ENCODE results near the gene CCDC154.
A peak's percentile ranks its signal among the peaks of the same experiment; 100 is the strongest.

Gene CCDC154

DNA sequence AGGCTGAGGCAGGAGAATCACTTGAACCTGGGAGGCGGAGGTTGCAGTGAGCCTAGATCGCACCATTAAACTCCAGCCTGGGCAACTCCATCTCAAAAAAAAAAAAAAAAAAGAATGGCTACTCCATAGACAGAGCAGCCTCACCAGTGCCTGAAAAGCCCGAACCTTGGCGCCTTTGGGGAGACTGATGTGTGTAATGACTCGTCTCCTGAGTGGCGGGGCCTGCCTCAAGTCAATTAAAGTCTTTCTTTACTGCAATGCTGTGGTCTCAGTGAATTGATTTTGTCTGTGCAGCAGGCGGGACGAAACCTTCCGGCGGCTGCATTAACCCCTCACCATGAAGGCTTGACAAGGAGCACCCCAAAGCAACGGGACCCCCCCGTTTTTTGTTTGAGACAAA lies 20.3 kb downstream of the CCDC154 start:
- CTCF ChIA-PET: interaction anchor here (0.6 kb wide), 1 partner anchor 18 kb away, joined by 8 read pairs; no protein-coding TSS in a partner anchor
- no peak for TF ChIP-seq FOXA1 (IDR thresholded peaks at IDR 0.05)
- TF ChIP-seq, protein P1, sequence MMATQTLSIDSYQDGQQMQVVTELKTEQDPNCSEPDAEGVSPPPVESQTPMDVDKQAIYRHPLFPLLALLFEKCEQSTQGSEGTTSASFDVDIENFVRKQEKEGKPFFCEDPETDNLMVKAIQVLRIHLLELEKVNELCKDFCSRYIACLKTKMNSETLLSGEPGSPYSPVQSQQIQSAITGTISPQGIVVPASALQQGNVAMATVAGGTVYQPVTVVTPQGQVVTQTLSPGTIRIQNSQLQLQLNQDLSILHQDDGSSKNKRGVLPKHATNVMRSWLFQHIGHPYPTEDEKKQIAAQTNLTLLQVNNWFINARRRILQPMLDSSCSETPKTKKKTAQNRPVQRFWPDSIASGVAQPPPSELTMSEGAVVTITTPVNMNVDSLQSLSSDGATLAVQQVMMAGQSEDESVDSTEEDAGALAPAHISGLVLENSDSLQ (IDR thresholded peaks at IDR 0.05): peak; percentile 43
- no peak for DNase-seq (ENCODE audit: extremely low spot score)
- POLR2A ChIA-PET: no interaction called here

DNA sequence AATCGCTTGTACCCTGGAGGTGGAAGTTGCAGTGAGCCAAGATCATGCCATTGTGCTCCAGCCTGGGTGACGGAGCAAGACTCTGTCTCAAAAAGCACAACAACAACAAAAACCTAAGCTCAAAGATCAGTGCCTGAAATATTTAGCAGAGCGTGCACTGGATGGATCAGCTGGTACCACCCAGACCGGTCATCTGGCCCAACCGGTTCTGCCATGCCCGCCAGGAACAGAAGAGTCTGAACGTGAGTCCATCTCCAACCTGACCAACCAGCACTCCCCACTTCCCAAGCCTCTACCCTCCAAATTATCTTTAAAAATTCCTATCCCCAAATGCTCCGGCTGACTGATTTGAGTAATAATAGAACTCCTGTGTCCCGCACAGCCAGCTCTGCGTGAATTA lies 22.3 kb downstream of the CCDC154 start:
- no peak for DNase-seq (ENCODE audit: extremely low spot score)
- TF ChIP-seq BHLHE40 (IDR thresholded peaks at IDR 0.05; ENCODE audit: borderline replicate concordance) (no peak), ZNF384 (IDR thresholded peaks at IDR 0.05) (no peak), LEF1 (IDR thresholded peaks at IDR 0.05; ENCODE audit: borderline replicate concordance) (no peak), L3MBTL2 (conservative IDR thresholded peaks at IDR 0.05) (no peak)
- TF ChIP-seq, protein P1 (IDR thresholded peaks at IDR 0.05): no peak
- POLR2A ChIA-PET: no interaction called here
- CTCF ChIA-PET: no interaction called here

GRCh38 chr16:1420111-1420539 lies 24.2 kb downstream of the CCDC154 start:
- CTCF ChIA-PET: no interaction called here

GRCh38 chr16:1416521-1416941 lies 27.8 kb downstream of the CCDC154 start:
- ChIA-PET CTCF (no interaction called here), POLR2A (no interaction called here)
- TF ChIP-seq HDGF (IDR thresholded peaks at IDR 0.05; ENCODE audit: borderline replicate concordance) (no peak), FOXK2 (IDR thresholded peaks at IDR 0.05) (no peak), SP1 (IDR thresholded peaks at IDR 0.05) (no peak), CTBP1 (IDR thresholded peaks at IDR 0.05; ENCODE audit: borderline replicate concordance) (no peak), ARNT (IDR thresholded peaks at IDR 0.05) (no peak), SUZ12 (IDR thresholded peaks at IDR 0.05) (no peak), ELF4 (IDR thresholded peaks at IDR 0.05) (no peak), L3MBTL2 (conservative IDR thresholded peaks at IDR 0.05) (no peak), FOXA1 (IDR thresholded peaks at IDR 0.05) (no peak), TARDBP (IDR thresholded peaks at IDR 0.05) (no peak), ZNF384 (IDR thresholded peaks at IDR 0.05) (no peak), BHLHE40 (IDR thresholded peaks at IDR 0.05; ENCODE audit: borderline replicate concordance) (no peak), LEF1 (IDR thresholded peaks at IDR 0.05; ENCODE audit: borderline replicate concordance) (no peak), FOXM1 (IDR thresholded peaks at IDR 0.05; ENCODE audit: borderline replicate concordance) (no peak), NFRKB (IDR thresholded peaks at IDR 0.05) (no peak)
- TF ChIP-seq, protein P1 (IDR thresholded peaks at IDR 0.05): no peak
- DNase-seq (ENCODE audit: extremely low spot score): no peak

More at GRCh38 chr16:1420111-1420539, 24.2 kb downstream of the CCDC154 start:
- DNase-seq (ENCODE audit: extremely low spot score): no peak
- POLR2A ChIA-PET: interaction anchor here (0.7 to 1.8 kb wide), 18 partner anchors 10 to 151 kb away, joined by 3 to 18 read pairs (median 4); partner anchors contain the start of genes BAIAP3, PERCC1, TELO2 and UBE2I
- TF ChIP-seq FOXA1 (IDR thresholded peaks at IDR 0.05): no peak
- TF ChIP-seq ELF4 (IDR thresholded peaks at IDR 0.05): no peak
- TF ChIP-seq HDGF (IDR thresholded peaks at IDR 0.05; ENCODE audit: borderline replicate concordance): no peak
- no peak for TF ChIP-seq BHLHE40 (IDR thresholded peaks at IDR 0.05; ENCODE audit: borderline replicate concordance)
- TF ChIP-seq ARNT (IDR thresholded peaks at IDR 0.05): no peak
- no peak for TF ChIP-seq CTBP1 (IDR thresholded peaks at IDR 0.05; ENCODE audit: borderline replicate concordance)
- TF ChIP-seq FOXM1 (IDR thresholded peaks at IDR 0.05; ENCODE audit: borderline replicate concordance): no peak
- TF ChIP-seq LEF1 (IDR thresholded peaks at IDR 0.05; ENCODE audit: borderline replicate concordance): no peak
- TF ChIP-seq NFRKB (IDR thresholded peaks at IDR 0.05): no peak
- no peak for TF ChIP-seq SP1 (IDR thresholded peaks at IDR 0.05)
- no peak for TF ChIP-seq TARDBP (IDR thresholded peaks at IDR 0.05)
- no peak for TF ChIP-seq L3MBTL2 (conservative IDR thresholded peaks at IDR 0.05)
- TF ChIP-seq ZNF384 (IDR thresholded peaks at IDR 0.05): no peak
- TF ChIP-seq FOXK2 (IDR thresholded peaks at IDR 0.05): no peak
- no peak for TF ChIP-seq SUZ12 (IDR thresholded peaks at IDR 0.05)
- TF ChIP-seq, protein P1 (IDR thresholded peaks at IDR 0.05): no peak

DNA sequence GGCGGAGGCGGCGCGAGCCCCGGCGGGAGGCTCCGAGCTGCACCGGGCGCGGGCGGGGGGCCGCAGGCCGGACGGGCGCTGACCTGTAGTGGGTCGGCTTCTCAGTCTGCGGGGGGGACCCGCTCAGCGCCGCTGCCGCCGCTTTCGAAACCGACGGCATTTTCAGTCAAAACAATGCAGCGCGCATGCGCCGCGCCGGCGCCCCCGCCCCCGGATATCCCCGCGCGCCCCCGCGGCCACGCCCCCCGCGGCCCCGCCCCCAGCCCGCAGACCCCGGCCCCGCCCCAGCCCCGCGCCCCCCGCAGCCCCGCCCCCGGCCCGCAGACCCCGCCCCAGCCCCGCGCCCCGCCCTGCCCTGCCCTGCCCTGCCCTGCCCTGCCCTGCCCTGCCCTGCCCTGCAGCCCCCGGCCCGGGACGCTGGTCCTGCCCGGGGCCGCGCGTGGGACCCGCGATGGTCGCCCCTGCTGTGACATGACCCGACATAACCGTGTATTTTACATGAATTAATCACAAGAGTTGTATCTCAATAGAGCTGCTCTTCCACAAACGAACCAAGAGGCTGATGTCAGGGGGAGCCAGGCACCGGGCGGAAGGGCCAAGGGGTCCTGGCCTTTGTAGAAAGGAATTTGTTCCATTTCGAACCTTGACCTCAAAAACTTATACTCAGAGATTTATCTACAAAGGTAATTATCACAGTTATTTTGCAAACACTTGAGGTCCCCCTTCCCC lies 29.7 kb downstream of the CCDC154 start, which contains the start of gene UNKL:
Gene UNKL, minus strand, starts transcription at position 173 of the 729 bp plus-strand sequence. Its CDS starts 13 bp downstream, at position 160.
- ChIA-PET CTCF (no interaction called here), POLR2A (no interaction called here)
- TF ChIP-seq TARDBP (IDR thresholded peaks at IDR 0.05): no peak
- no peak for TF ChIP-seq FOXA1 (IDR thresholded peaks at IDR 0.05)
- peak; percentile 88 for DNase-seq (ENCODE audit: extremely low spot score)

All from HEK293T (cell line).